ENCODE measurements around the gene FAM193A.
"Not testable (repeated sequence)": the region's sequence is repeated elsewhere in the genome, so short reads cannot be mapped to it uniquely, and the experiment has no call there.

The FAM193A gene

DNA sequence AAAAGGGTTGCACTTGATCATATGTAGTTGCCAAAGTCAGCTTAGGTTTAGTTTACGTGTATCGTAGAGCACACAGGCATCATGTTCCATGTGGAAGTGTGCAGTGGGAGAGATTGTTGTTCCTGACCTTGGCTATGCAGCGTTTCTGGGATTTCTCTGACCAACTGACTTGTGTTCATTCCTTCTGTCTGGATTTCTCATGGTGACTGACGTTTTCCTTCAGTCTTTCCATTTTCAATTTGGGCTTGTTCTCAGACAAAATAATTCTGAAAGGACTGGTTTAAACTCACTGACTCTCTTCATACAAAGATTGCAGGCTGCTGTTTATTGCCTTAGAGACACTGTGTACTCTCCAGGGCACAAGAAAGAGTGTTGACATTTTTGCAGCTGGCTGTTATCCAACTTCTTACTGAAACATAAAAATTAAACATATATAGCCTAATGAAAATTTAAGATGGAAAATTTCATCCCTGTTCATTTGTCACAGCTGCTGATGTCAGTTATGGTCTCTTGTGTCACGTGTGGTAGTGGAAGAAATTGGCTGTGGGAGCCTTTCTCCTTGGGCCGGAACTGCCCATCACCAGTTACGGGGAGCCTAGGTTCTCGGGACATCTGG, 124.3 kb downstream of the FAM193A start:
- no peak for DNase-seq

DNA sequence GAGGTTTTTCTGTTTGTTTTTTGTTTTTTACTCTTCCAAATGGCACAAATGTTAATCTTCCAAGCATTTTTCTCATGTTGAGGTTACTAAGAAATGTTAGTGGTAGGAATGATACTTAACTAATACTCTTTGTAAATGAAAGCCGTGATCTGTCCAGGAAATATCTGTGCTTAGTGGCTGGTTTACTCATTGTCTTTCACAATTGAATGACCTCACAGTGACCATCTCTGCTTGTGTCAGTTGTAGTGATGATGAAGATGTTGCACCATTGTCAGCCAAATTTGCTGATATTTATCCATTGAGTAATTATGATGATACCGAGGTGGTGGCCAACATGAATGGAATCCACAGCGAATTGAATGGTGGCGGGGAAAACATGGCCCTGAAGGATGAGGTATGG, 126.2 kb downstream of the FAM193A start:
- DNase-seq: peak; percentile 32 to 45

- DNase-seq: no peak
Measured at GRCh38 chr4:2663275-2663674, 126.8 kb downstream of the FAM193A start.

DNA sequence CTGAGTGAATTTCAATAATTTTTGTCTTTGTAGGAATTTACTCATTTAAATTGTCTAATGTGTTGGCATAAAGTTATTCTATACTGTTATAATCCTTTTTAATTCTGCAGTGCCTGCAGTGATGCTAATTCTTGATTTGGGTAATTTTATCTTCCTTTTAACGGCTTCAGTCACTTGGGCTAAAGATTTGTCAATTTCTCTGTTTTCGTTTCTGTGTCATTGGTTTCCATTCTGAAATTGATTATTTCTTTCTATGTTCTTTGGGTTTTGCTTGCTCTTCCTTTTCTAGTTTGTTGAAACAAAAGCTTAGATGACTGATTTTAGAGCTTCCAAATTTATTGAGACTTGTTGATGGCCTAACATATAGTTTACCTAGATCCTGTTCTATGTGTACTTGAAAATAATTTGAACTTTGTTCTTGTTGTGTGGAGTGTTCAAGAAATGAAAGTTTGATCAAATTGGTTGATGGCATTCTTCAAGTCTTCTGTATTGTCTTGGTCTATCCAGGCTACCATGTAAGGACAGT, 130.3 kb downstream of the FAM193A start:
- no peak for DNase-seq

GRCh38 chr4:2667428-2667827, 131.0 kb downstream of the FAM193A start:
- DNase-seq: no peak

- DNase-seq: no peak
Measured at GRCh38 chr4:2671267-2671895, 134.9 kb downstream of the FAM193A start.

- DNase-seq: no peak
Measured at GRCh38 chr4:2672082-2672481, 135.6 kb downstream of the FAM193A start.

DNA sequence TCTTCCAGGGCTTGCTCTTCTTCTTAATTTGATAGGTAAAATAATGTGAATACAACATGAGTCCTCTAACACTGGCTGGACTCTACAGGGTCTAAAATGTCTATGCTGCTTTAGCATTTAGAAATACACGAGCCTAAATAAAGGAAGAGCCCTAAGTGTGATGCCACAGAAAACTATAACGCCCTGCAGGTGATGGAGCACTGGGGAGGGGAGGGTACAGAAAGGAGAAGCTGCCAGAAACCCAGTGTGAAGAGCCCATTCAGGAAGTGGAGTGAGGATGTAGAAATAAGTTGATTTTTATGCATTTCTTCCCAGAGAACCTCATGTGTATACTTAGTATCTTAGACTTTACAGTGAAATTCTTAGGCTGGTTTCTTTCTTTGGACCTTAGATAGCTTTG, 136.3 kb downstream of the FAM193A start:
- DNase-seq: peak; percentile 28 to 42

DNA sequence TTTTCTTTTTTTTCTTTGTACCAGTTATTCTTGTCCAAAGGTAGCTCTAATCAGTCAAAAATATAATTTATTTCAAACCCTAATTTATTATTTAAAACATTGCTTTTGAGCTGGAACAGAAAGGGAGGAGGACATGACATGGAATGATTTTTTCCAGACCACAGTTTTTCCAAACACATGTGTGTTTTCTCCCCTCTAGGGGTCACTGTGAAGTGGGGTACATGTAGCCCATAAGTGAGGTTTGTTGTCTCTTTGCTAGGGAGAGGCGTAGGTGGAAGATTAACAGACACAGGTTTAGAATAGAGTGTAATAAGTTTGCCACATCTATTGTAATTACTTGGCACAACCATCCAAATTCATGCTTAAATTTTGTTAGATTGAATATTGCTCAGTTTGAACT, 136.7 kb downstream of the FAM193A start:
- no peak for DNase-seq

DNA sequence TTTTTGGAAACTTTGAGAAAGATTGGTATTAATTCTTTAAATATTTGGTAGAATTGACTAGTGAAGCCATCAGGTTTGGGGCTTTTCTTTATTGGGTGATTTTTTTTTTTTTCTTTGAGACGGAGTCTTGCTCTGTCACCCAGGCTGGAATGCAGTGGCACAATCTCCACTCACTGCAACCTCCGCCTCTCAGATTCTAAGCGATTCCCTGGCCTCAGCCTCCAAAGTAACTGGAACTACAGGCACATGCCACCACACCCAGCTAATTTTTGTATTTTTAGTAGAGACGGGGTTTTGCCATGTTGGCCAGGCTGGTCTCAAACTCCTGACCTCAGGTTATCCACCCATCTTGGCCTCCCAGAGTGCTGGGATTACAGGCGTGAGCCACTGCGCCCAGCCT, 143.3 kb downstream of the FAM193A start:
- DNase-seq: not testable (repeated sequence)

GRCh38 chr4:2684486-2684885, 148.0 kb downstream of the FAM193A start:
- no peak for DNase-seq

DNA sequence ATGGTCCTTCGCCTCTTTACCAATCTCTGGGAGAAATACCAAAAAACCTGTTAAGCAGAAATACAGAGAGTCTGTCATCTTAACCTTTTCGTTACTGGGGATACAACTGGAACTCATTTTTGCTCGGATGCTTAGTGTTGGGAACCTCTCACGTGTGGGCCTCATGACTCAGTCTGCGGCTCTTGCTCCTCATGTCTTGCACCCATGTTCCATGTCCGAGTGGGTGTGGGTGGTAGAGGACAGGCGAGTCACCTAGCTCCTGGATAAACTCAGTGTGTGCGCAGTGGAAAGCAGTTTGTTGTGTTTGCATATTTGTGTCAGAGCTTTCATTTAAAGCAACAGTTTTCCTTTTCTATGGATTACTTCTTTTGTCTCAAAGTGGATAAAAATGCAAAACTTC, 149.1 kb downstream of the FAM193A start:
- DNase-seq: no peak

GRCh38 chr4:2686379-2687265, 150.2 kb downstream of the FAM193A start:
- no peak for DNase-seq

DNA sequence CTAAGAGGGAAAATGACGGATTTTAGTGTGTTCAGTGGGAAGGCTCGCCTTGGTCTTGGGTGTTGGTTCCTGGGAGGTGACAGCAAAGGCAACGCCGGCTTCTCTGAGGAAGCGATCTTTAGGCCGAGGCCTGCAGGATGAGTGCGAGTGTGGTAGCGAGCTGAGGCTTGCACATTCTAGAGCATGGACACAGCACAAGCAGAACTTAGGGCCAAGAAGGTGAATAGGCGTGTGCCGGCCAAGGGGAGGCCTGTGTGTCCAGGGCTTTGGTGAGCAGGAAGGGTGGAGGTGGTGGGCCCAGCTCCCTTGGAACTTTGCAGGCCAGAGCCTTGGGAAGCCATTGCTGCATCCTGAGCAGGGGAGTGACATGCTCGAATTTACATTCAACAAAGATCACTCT, 151.8 kb downstream of the FAM193A start:
- no peak for DNase-seq

- DNase-seq: no peak
Measured at GRCh38 chr4:2688697-2689096, 152.2 kb downstream of the FAM193A start.

- DNase-seq: no peak
Measured at GRCh38 chr4:2689114-2689513, 152.7 kb downstream of the FAM193A start.

GRCh38 chr4:2689825-2690700, 153.6 kb downstream of the FAM193A start:
- peak; percentile 19 to 52 for DNase-seq

GRCh38 chr4:2691313-2691712, 154.9 kb downstream of the FAM193A start:
- DNase-seq: no peak

DNA sequence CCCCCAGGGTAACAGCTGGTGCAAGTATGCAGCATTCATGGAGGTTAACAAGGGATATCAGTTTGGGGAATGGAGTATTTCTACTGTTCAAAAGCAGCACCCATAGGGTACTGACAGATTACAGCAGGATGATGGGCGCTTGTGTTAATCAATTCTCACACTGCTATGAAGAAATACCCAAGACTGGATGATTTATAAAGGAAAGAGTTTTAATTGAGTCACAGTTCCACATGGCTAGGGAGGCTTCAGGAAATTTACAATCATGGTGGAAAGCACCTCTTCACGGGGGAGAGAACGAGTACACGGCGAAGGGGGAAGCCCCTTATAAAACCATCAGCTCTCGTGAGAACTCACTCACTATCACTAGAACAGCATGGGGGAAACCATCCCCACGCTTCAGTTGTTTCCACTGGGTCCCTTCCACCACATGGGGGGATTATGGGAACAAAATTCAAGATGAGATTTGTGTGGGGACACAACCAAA, 155.5 kb downstream of the FAM193A start:
- no peak for DNase-seq

DNA sequence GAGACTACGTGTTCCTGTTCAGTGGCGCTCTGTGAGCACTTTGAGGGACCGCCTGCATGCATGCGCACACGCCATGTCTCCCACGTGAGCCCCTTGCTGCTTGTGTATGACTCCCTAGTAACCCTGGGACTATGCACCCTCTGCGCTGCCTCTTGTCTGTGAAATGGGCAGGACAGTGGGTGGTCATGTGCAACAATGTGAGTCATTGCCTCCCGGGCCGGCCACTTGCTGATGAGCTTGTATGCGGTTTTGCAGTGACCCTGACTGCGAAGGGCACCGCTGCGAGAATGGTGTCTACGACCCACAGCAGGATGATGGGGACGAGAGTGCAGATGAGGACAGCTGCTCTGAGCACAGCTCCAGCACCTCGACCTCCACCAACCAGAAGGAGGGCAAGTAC, 158.2 kb downstream of the FAM193A start:
- DNase-seq: no peak

DNA sequence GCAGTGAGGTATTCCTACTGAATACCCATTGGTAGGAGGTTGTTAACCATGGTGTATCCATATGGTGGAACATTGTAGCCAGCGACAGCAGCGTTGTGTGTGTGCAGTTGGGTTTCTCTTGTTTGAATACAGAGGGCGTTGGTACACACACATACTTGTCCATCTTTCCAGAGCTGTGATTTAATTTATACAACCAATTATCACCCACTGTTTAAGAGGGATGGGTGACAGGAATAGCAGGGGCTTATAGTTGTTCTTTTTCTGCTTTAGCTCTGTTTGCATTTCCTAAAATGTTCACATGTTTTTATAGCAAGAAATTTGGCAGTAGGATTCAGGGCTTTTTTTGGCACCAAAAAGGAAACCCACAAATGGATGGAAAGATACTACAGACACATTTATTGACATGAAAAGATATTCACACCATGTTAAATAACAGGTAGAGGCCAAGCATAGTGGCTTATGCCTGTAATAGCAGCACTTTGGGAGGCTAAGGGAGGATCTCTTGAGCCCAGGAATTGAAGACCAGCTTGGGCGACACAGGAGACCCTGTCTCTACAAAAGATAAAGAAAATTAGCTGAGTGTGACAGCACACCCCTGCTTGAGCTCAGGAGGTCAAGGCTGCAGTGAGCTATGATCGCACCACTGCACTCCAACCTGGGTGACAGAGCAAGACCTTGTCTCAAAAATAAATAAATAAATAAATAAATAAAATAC, 159.1 kb downstream of the FAM193A start:
- no peak for DNase-seq

- DNase-seq: no peak
Measured at GRCh38 chr4:2696423-2696822, 160.0 kb downstream of the FAM193A start.

Data from inflammatory macrophage (primary cell).